GM23338 (cell line): ENCODE measurements around the gene TGIF1. TPM values are rescaled to one million over a fixed set of nuclear protein-coding genes. Genes with fewer than 3 reads are reported as not detected.
"Not testable (repeated sequence)": the region's sequence is repeated elsewhere in the genome, so short reads cannot be mapped to it uniquely, and the experiment has no call there.

Source experiments
- ATAC-seq: fragments of 200-7000 bp; cut with Tn5 transposase; 3 replicates; pipeline ENCODE4 v1.9.1; 2020
- DNase-seq: peaks from one replicate; pipeline ENCODE4 v3.0.0-alpha.2; 2015; ENCODE audit warnings: low spot score
- H2AFZ ChIP-seq: fragments of 200-600 bp; sonication (generic); 2 replicates; pipeline ENCODE4 v1.8.0; 2016; ENCODE audit warnings: antibody characterized with exemption, mild to moderate bottlenecking, moderate library complexity
- H3F3A ChIP-seq: fragments of 200-600 bp; sonication (generic); replicated peaks from 2 replicates; pipeline ENCODE4 v1.8.0; 2017; ENCODE audit warnings: antibody characterized with exemption, mixed run types, low read depth
- H3K27ac ChIP-seq: fragments of 200-600 bp; sonication (generic); 2 replicates; pipeline ENCODE4 v1.6.1; 2016; ENCODE audit warnings: low read depth
- H3K27me3 ChIP-seq: fragments of 200-600 bp; sonication (generic); 2 replicates; pipeline ENCODE4 v1.8.0; 2016; ENCODE audit warnings: mild to moderate bottlenecking, mixed run types, moderate library complexity; ENCODE audit not compliant: insufficient read depth
- H3K36me3 ChIP-seq: fragments of 200-600 bp; sonication (generic); 2 replicates; pipeline ENCODE4 v1.8.0; 2016; ENCODE audit warnings: mild to moderate bottlenecking; ENCODE audit not compliant: insufficient read depth
- H3K4me1 ChIP-seq: fragments of 200-600 bp; sonication (generic); 2 replicates; pipeline ENCODE4 v1.8.0; 2016; ENCODE audit warnings: mild to moderate bottlenecking, moderate library complexity; ENCODE audit not compliant: insufficient read depth
- H3K4me2 ChIP-seq: fragments of 200-600 bp; sonication (generic); 2 replicates; pipeline ENCODE4 v1.7.1; 2017; ENCODE audit warnings: mixed run types
- H3K4me3 ChIP-seq: fragments of 200-600 bp; sonication (generic); 2 replicates; pipeline ENCODE4 v1.6.1; 2016; ENCODE audit warnings: mixed run types
- H3K79me2 ChIP-seq: fragments of 200-600 bp; sonication (generic); replicated peaks from 2 replicates; pipeline ENCODE4 v1.8.0; 2017; ENCODE audit warnings: mild to moderate bottlenecking; ENCODE audit not compliant: insufficient read depth
- H3K9me2 ChIP-seq: fragments of 200-600 bp; sonication (generic); 2 replicates; pipeline ENCODE4 v1.8.0; 2017; ENCODE audit not compliant: insufficient read depth
- H4K20me1 ChIP-seq: fragments of 200-600 bp; sonication (generic); replicated peaks from 2 replicates; pipeline ENCODE4 v1.8.0; 2017; ENCODE audit warnings: mild to moderate bottlenecking; ENCODE audit not compliant: insufficient read depth
- H3K27ac Mint-ChIP-seq: 2 replicates; pipeline ENCODE4 v1.8.0; 2020; ENCODE audit warnings: inconsistent platforms, mild to moderate bottlenecking, moderate library complexity, mixed read lengths
- H3K27me3 Mint-ChIP-seq: 3 replicates; pipeline ENCODE4 v1.8.0; 2022; ENCODE audit warnings: low read depth, mild to moderate bottlenecking, moderate library complexity, mixed read lengths, inconsistent platforms; ENCODE audit not compliant: insufficient read depth, poor library complexity
- H3K36me3 Mint-ChIP-seq: 3 replicates; pipeline ENCODE4 v1.8.0; 2021; ENCODE audit warnings: low read depth, mild to moderate bottlenecking, inconsistent platforms, moderate library complexity, mixed read lengths
- H3K4me1 Mint-ChIP-seq: 3 replicates; pipeline ENCODE4 v1.8.0; 2020; ENCODE audit warnings: mild to moderate bottlenecking, inconsistent platforms, mixed read lengths
- H3K4me3 Mint-ChIP-seq: 3 replicates; pipeline ENCODE4 v1.8.0; 2021; ENCODE audit warnings: moderate library complexity, mild to moderate bottlenecking, inconsistent platforms, mixed read lengths
- H3K9me3 Mint-ChIP-seq: 3 replicates; pipeline ENCODE4 v1.8.0; 2020; ENCODE audit warnings: moderate library complexity, mild to moderate bottlenecking, inconsistent platforms, mixed read lengths
- CREB1 ChIP-seq: fragments of 250-450 bp; sonication (Bioruptor Pico); IDR thresholded peaks from 2 replicates; pipeline ENCODE4 v1.5.0; 2020; ENCODE audit warnings: low read depth, mild to moderate bottlenecking, moderate library complexity
- EZH2 ChIP-seq: fragments of 200-600 bp; sonication (generic); IDR thresholded peaks from one replicate; pipeline ENCODE4 v1.8.0; 2017; ENCODE audit warnings: antibody characterized with exemption, mild to moderate bottlenecking, low read depth; ENCODE audit not compliant: unreplicated experiment
- JUNB ChIP-seq: IDR thresholded peaks from one replicate; pipeline ENCODE4 v1.6.1; 2016; ENCODE audit warnings: antibody characterized with exemption; ENCODE audit not compliant: unreplicated experiment
- NANOG ChIP-seq: IDR thresholded peaks from 2 replicates; pipeline ENCODE4 v1.6.1; 2016; ENCODE audit warnings: antibody characterized with exemption, borderline replicate concordance
- STAT1 ChIP-seq: IDR thresholded peaks from one replicate; pipeline ENCODE4 v1.6.1; 2016; ENCODE audit warnings: antibody characterized with exemption; ENCODE audit not compliant: unreplicated experiment
- ZNF114 ChIP-seq: fragments of 250-450 bp; sonication (Bioruptor Pico); IDR thresholded peaks from 2 replicates; pipeline ENCODE4 v1.5.0; 2020; ENCODE audit warnings: mild to moderate bottlenecking, moderate library complexity
- polyA plus RNA-seq: library from polyadenylated mRNA; unstranded; fragments of >200 nt; fragmentation: Nextera tagmentation; extraction: Ambion mirVana; gene quantifications from 2 replicates; pipeline ENCODE4 v1.2.1, GENCODE V29; 2016
- total RNA-seq: library from RNA; depleted of rRNA; stranded (reverse); fragments of >200 nt; shearing (Covaris generic); gene quantifications from 2 replicates; pipeline ENCODE4 v1.2.3, GENCODE V29; 2014
- TF ChIP-seq, protein P1 (sequence below): IDR thresholded peaks from 2 replicates; pipeline ENCODE4 v1.6.1; 2016; ENCODE audit warnings: antibody characterized with exemption

TGIF1 gene
- total and polyA plus RNA-seq, 2 experiments from 2014 or later, result 294 to 316 TPM

DNA sequence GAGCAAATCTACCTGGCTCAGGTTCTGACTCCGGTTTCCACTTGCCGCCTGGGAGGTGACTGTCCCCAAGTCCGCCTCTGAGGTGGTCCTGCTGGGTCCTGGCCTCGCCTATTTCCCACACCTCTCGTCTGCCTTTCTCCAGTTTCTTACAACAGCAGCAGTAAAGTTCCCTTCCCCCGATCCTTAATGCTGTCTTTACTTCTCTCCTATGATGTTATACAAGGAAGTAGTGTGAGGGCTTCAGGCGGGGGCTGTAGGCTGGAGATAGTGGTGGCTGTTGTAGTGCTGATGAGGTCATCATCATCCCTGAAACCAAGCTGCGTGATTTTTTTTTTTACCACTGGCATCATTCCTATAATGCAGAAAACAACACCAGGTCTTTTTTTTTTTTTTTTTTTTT is 18.9 kb downstream of the TGIF1 start (continued):
- TF ChIP-seq JUNB (no peak), CREB1 (CRISPR knock-in tag) (no peak), ZNF114 (CRISPR knock-in tag) (no peak), NANOG (no peak), EZH2 (no peak), STAT1 (no peak)
- TF ChIP-seq, protein P1, sequence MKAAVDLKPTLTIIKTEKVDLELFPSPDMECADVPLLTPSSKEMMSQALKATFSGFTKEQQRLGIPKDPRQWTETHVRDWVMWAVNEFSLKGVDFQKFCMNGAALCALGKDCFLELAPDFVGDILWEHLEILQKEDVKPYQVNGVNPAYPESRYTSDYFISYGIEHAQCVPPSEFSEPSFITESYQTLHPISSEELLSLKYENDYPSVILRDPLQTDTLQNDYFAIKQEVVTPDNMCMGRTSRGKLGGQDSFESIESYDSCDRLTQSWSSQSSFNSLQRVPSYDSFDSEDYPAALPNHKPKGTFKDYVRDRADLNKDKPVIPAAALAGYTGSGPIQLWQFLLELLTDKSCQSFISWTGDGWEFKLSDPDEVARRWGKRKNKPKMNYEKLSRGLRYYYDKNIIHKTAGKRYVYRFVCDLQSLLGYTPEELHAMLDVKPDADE, result no peak

DNA sequence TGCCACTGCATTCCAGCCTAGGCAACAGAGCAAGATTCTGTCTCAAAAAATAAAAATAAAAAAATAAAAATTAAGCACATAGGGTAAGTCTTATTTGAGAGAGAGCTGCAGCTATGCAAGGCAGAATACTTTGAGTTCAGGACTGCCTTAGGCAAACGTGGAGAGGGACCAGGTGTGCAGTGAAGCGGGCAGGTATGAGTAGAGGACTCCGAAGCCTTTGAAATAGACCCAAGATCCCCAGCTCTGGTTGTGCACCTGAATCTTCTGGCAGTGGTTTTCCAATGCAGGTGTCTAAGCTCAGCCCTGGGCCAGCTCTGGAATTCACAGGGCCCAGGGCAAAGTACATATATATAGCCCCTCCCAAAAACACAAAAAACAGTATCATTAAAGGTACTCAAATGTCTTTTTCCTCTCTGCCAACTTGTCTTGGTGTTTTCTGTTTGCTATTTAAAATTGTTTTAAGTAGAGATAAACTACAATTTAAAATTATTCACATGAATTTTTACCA is 21.2 kb downstream of the TGIF1 start:
- DNase-seq, result no peak
- H3K4me2 ChIP-seq, result no peak overlapping the region
- no peak overlapping the region for H3K4me3 ChIP-seq
- no peak overlapping the region for H2AFZ ChIP-seq
- peaks cover 17% of the 10 kb centered on the region for H3K36me3 Mint-ChIP-seq
- peaks cover 21% of the 10 kb centered on the region for H3K4me1 ChIP-seq
- no peak for ATAC-seq
- no peaks in the 10 kb centered on the region for H3K79me2 ChIP-seq
- H3K27ac Mint-ChIP-seq, result no peak overlapping the region
- no peaks in the 10 kb centered on the region for H3K27me3 ChIP-seq
- H4K20me1 ChIP-seq, result no peaks in the 10 kb centered on the region
- peaks cover 6% of the 10 kb centered on the region; the same call in 1 of the 2 replicates for H3K36me3 ChIP-seq
- H3F3A ChIP-seq, result peaks cover 12% of the 10 kb centered on the region; the same call in 1 of the 2 replicates
- TF ChIP-seq, protein P1, result no peak
- no peak for TF ChIP-seq JUNB
- no peak for TF ChIP-seq CREB1 (CRISPR knock-in tag)
- H3K4me1 Mint-ChIP-seq, result peaks cover 26% of the 10 kb centered on the region
- no peaks in the 10 kb centered on the region for H3K9me2 ChIP-seq
- H3K4me3 Mint-ChIP-seq, result no peak overlapping the region
- no peak overlapping the region for H3K27ac ChIP-seq
- H3K27me3 Mint-ChIP-seq, result no peaks in the 10 kb centered on the region
- H3K9me3 Mint-ChIP-seq, result peaks cover 16% of the 10 kb centered on the region

DNA sequence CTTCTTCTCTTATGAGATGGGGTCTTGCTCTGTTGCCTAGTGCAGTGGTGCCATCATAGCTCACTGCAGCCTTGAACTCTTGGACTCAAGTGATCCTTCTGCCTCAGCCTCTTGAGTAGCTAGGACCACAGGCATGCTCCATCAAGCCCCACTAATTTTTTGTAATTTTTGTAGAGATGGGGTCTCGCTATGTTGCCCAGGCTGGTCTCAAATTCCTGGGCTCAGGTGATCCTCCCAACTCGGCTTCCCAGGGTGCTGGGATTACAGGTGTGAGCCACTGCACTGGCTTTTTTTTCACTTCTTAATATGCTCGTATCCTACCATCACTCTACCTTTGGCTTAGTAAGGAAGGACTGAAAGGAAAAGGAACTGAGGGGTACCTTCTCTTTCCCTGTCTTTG is 22.1 kb downstream of the TGIF1 start:
- H3K79me2 ChIP-seq, H3K27ac Mint-ChIP-seq, H3K27me3 Mint-ChIP-seq: not testable (repeated sequence)

More for the DNA sequence above, 22.1 kb downstream of the TGIF1 start:
- Mint-ChIP-seq H3K36me3 (peaks cover 22% of the 10 kb centered on the region), H3K9me3 (peaks cover 16% of the 10 kb centered on the region), H3K4me1 (peaks cover 17% of the 10 kb centered on the region)
- not testable (repeated sequence) for H3K27me3 ChIP-seq, H3K4me2 ChIP-seq, H3K9me2 ChIP-seq, ATAC-seq, DNase-seq, H3K4me3 Mint-ChIP-seq, H4K20me1 ChIP-seq, H3K27ac ChIP-seq, H3K4me3 ChIP-seq, H3F3A ChIP-seq, H2AFZ ChIP-seq, H3K36me3 ChIP-seq
- H3K4me1 ChIP-seq, result peaks cover 12% of the 10 kb centered on the region
